A673 (cell line): ENCODE measurements around the gene LARP1. TPM values are rescaled to one million over a fixed set of nuclear protein-coding genes. Genes with fewer than 3 reads are reported as not detected.

Source experiments
- BruUV-seq: library from RNA; stranded (reverse); fragments of 400-500 nt; replicated peaks from 2 replicates; lab custom pipeline; 2021; lab: Mats Ljungman, UMichigan
- CTCF ChIA-PET: fragments of 300-600 bp; sonication (Branson Sonifier 250); formaldehyde crosslinking; loops from one replicate; lab custom pipeline; 2022; ENCODE audit warnings: antibody characterized with exemption; lab: Charles Lee
- POLR2A ChIA-PET: fragments of 300-600 bp; sonication (Branson Sonifier 250); formaldehyde crosslinking; loops from one replicate; lab custom pipeline; 2022; ENCODE audit warnings: antibody characterized with exemption; ENCODE audit not compliant: low non-redundant PET; lab: Charles Lee
- DNase-seq: peaks from one replicate; pipeline ENCODE4 v3.0.0-alpha.2; 2015; ENCODE audit warnings: low spot score
- H3K27ac ChIP-seq: fragments of 200-600 bp; sonication (generic); 2 replicates; pipeline ENCODE4 v1.5.1; 2016; ENCODE audit warnings: mixed run types, low read depth, mild to moderate bottlenecking, mixed read lengths, antibody characterized with exemption, low read length; ENCODE audit not compliant: poor library complexity, severe bottlenecking
- H3K27me3 ChIP-seq: fragments of 200-600 bp; sonication (generic); replicated peaks from 2 replicates; pipeline ENCODE4 v1.6.1; 2017; ENCODE audit warnings: mixed run types, low read depth, mild to moderate bottlenecking, mixed read lengths, antibody characterized with exemption, low read length; ENCODE audit not compliant: insufficient read depth, poor library complexity
- H3K36me3 ChIP-seq: fragments of 200-600 bp; sonication (generic); 2 replicates; pipeline ENCODE4 v1.6.1; 2016; ENCODE audit warnings: mixed run types, mild to moderate bottlenecking, mixed read lengths, antibody characterized with exemption, low read length; ENCODE audit not compliant: insufficient read depth, poor library complexity, severe bottlenecking
- H3K4me1 ChIP-seq: fragments of 200-600 bp; sonication (generic); 2 replicates; pipeline ENCODE4 v1.6.1; 2017; ENCODE audit warnings: mixed run types, mild to moderate bottlenecking, mixed read lengths, antibody characterized with exemption, low read length; ENCODE audit not compliant: insufficient read depth, poor library complexity, severe bottlenecking
- H3K4me3 ChIP-seq: fragments of 200-600 bp; sonication (generic); 2 replicates; pipeline ENCODE4 v1.5.1; 2016; ENCODE audit warnings: low read depth, mixed run types, mild to moderate bottlenecking, mixed read lengths, low read length; ENCODE audit not compliant: poor library complexity, severe bottlenecking
- H3K9me3 ChIP-seq: fragments of 200-600 bp; sonication (generic); 2 replicates; pipeline ENCODE4 v1.6.1; 2016; ENCODE audit warnings: mixed run types, low read depth, mild to moderate bottlenecking, mixed read lengths, antibody characterized with exemption, low read length; ENCODE audit not compliant: poor library complexity, severe bottlenecking
- CTCF ChIP-seq: fragments of 300-800, 200-600 bp; sonication (generic); conservative IDR thresholded peaks from 2 replicates; pipeline ENCODE4 v1.5.1; 2017; ENCODE audit warnings: low read depth, mild to moderate bottlenecking, antibody characterized with exemption, low read length, moderate library complexity, mixed read lengths
- EZH2 ChIP-seq: fragments of 200-600 bp; sonication (generic); IDR thresholded peaks from 2 replicates; pipeline ENCODE4 v1.6.1; 2017; ENCODE audit warnings: borderline replicate concordance, low read depth, mild to moderate bottlenecking, mixed read lengths, antibody characterized with exemption, low read length; ENCODE audit not compliant: poor library complexity, severe bottlenecking
- intact Hi-C: fragments of 100-400 bp; cut with micrococcal nuclease; formaldehyde crosslinking; loops from one replicate; pipeline ENCODE4 v1.10.0; 2022; ENCODE audit not compliant: unreplicated experiment
- total RNA-seq: library from RNA; stranded (reverse); gene quantifications from 2 replicates; pipeline ENCODE4 v1.2.3, GENCODE V29; 2021

The LARP1 gene
- total RNA-seq, 1 experiment from 2014 or later = 257 TPM

- TF ChIP-seq EZH2 = no peak
- TF ChIP-seq CTCF = no peak
- H3K36me3 ChIP-seq = no peaks in the 10 kb centered on the region
- H3K4me1 ChIP-seq = peaks cover 7% of the 10 kb centered on the region
- DNase-seq = no peak
- CTCF ChIA-PET = interaction anchor here (0.6 kb wide), 1 partner anchor 28 kb away, joined by 3 read pairs; no protein-coding TSS in a partner anchor
- intact Hi-C loops = no loop called here
- POLR2A ChIA-PET = no interaction called here
- H3K9me3 ChIP-seq = no peaks in the 10 kb centered on the region
- no peaks in the 10 kb centered on the region for H3K27me3 ChIP-seq
- no TSS peak for BruUV-seq
- H3K27ac ChIP-seq = no peak overlapping the region
- H3K4me3 ChIP-seq = no peak overlapping the region
Observed at GRCh38 chr5:154773326-154773725, 18.1 kb downstream of the LARP1 start.

GRCh38 chr5:154776167-154776566 lies 21.0 kb downstream of the LARP1 start:
- Histone ChIP-seq H3K4me1 (peaks cover 7% of the 10 kb centered on the region), H3K36me3 (no peaks in the 10 kb centered on the region), H3K27ac (no peak overlapping the region), H3K27me3 (no peaks in the 10 kb centered on the region), H3K9me3 (no peaks in the 10 kb centered on the region), H3K4me3 (no peak overlapping the region)
- TF ChIP-seq EZH2 (no peak), CTCF (no peak)
- ChIA-PET CTCF (no interaction called here), POLR2A (no interaction called here)
- intact Hi-C loops = no loop called here
- DNase-seq = no peak
- BruUV-seq = no TSS peak

GRCh38 chr5:154778534-154778933 lies 23.4 kb downstream of the LARP1 start:
- ChIA-PET POLR2A (no interaction called here), CTCF (no interaction called here)
- Histone ChIP-seq H3K4me1 (peaks cover 7% of the 10 kb centered on the region), H3K4me3 (no peak overlapping the region), H3K27me3 (no peaks in the 10 kb centered on the region), H3K27ac (no peak overlapping the region), H3K36me3 (no peaks in the 10 kb centered on the region), H3K9me3 (no peaks in the 10 kb centered on the region)
- no peak for DNase-seq
- no TSS peak for BruUV-seq
- intact Hi-C loops = no loop called here
- TF ChIP-seq CTCF = no peak
- TF ChIP-seq EZH2 = no peak
